NCI-H526 (cell line): ENCODE data around the gene IYD.

Source experiments
- DNase-seq, 2 experiments: peaks; one replicate each; lab custom pipeline; 2025; lab: John Stamatoyannopoulos, UW

IYD gene, protein sequence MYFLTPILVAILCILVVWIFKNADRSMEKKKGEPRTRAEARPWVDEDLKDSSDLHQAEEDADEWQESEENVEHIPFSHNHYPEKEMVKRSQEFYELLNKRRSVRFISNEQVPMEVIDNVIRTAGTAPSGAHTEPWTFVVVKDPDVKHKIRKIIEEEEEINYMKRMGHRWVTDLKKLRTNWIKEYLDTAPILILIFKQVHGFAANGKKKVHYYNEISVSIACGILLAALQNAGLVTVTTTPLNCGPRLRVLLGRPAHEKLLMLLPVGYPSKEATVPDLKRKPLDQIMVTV

GRCh38 chr6:150368762-150369161 lies at the start of gene IYD:
TSS of gene IYD (plus strand) at chr6:150369012. CDS start at chr6:150369032, 20 bp downstream.
- no peak for DNase-seq

GRCh38 chr6:150319924-150320323 lies 48.9 kb upstream of the IYD start:
- DNase-seq = no peak

GRCh38 chr6:150320442-150320841 lies 48.4 kb upstream of the IYD start:
- DNase-seq = no peak

- no peak for DNase-seq
Observed at GRCh38 chr6:150322466-150322871, 46.3 kb upstream of the IYD start.

DNA sequence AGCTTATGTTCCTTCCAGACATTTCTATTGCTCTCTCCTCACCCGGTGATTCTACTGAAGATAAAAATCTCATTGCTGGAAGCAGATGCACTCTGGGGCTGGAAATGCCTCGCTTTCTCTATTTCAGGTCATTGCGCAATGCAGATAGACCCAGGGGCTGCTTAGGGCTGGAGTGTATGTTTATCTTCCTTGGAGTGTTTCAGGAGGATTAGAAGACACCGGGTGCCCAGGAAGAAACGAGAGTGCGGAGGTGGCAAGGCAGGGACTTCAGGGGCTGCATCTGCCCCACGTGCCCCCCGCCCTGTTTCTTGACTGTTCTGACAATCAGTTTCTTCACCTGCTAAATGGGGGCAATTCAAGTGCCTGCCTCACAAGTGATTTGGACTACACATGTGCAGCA lies 45.6 kb upstream of the IYD start:
- DNase-seq = no peak

GRCh38 chr6:150324044-150324443 lies 44.8 kb upstream of the IYD start:
- no peak for DNase-seq

- DNase-seq = no peak
Observed at GRCh38 chr6:150325066-150325772, 43.6 kb upstream of the IYD start.

DNA sequence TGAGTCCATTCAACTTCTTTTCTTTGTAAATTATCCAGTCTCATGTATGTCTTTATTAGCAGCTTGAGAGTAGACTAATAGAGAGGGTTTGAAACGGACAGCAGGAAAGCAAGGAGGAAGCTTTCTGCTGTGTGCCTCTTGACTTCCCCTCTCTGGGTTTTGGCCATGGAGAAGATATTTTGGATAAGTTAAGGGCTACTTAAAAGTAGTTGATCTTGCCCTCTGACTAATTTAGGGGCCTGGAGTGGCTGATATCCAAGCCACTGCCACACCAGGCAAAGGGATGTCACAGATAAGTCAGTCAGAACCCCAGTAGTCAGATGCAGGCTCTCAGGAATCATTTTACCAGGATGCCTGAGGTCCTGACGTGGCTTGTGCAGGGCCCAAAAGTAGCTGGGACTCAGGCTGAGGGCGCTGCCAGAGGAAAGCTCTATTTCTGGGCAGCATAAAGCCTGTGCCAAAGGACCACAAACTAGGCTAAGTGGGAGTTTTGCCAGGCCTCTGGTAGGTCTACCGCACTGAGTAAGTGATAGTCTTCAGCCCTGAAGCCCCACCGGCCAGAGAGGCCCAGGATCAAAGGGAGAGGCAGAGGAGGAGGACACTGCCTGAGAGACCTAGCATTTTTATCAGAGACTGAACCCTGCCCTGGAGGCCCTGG lies 41.6 kb upstream of the IYD start:
- DNase-seq = no peak

DNA sequence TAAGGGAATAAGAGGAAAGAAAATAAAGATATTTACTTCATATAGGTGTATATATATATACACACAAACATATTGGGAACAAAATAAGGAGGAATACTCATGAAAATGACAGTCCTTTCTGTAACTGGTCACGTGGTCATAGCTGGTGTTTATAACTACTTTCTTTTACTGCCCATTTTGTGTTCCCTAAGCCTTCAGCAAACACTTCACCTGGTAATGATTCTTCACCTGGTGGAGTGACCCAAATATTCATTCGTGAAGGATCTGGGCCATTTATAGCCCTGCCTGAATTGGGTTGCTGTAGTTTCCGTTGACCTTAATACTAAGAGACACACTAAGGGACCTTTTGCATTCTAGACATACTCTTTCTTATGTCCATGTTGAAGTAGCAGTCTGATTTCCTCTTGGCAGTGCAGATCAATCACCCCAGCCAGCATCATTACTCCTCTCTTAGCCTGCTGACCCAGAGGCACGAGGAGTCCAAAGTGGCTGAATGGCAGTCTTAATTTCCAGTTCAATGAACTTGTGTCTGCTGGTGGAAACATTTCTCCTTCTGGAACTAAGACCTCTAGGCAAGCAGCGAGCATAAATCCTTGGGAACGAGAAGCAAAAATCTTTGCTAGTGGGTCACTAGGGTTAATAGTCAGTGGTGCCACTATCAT lies 39.9 kb upstream of the IYD start:
- no peak for DNase-seq

DNA sequence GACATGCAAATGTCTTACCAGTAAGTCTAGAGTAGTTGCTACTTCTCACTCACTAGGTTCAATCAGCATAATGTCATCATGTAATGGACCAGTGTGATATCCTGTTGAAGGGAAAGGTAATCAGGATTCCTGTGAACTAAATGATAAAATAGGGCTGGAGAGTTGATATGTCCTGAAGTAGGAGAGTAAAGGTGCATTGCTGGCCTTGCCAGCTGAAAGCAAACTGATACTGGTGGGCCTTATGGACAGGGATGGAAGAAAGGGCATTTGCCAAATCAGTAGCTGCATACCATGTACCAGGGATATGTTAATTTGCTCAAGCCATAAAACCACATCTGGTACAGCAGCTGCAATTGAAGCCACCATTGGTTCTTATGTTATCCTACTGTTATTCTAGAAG lies 37.5 kb upstream of the IYD start:
- no peak for DNase-seq

DNA sequence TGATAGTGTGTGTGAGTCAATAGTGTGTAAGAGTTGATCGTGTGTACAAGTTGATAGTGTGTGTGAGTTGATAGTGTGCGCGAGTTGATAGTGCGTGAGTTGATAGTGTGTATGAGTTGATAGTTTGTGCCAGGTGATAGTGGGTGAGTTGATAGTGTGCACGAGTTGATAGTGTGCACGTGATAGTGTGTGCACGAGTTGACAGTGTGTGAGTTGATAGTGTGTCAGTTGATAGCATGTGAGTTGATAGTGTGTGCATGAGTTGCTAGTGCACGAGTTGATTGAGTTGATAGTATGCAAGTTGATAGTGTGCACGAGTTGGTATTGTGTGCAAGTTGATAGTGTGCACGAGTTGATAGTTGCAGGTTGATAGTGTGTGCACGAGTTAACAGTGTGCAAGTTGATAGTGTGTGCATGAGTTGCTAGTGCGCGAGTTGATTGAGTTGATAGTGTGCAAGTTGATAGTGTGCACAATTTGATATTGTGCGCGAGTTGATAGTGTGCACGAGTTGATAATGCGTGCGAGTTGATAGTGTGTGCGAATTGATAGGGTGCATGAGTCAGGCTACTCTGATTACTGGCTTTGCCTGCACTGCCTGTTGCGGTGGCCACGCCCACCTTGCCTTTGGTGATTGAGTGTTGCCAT lies 35.8 kb upstream of the IYD start:
- no peak for DNase-seq

GRCh38 chr6:150333585-150333941 lies 35.2 kb upstream of the IYD start:
- no peak for DNase-seq

GRCh38 chr6:150334790-150335783 lies 33.7 kb upstream of the IYD start:
- peak; percentile 44 to 61 for DNase-seq

GRCh38 chr6:150336299-150336698 lies 32.5 kb upstream of the IYD start:
- peak in 1 of 2 experiments; percentile 34 for DNase-seq

DNA sequence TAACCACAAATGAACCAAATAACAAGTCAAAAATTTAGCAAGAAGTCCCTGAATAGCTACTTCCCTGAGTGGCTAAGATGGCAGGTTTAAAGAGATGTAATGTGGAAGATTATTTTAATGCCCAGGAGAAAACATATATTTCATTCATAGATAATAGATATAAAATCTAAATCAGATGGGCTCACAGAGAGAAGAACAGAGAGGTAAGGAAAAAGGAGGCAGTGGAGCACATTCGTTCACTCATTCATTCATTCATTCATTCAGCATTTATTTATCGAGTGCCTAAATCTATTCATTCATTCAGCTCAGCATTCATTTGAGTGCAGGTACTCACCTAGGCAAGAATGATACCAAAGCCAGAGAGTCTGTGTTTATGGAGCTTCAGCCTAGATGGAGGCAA lies 32.1 kb upstream of the IYD start:
- DNase-seq = no peak

GRCh38 chr6:150342126-150342525 lies 26.7 kb upstream of the IYD start:
- no peak for DNase-seq

DNA sequence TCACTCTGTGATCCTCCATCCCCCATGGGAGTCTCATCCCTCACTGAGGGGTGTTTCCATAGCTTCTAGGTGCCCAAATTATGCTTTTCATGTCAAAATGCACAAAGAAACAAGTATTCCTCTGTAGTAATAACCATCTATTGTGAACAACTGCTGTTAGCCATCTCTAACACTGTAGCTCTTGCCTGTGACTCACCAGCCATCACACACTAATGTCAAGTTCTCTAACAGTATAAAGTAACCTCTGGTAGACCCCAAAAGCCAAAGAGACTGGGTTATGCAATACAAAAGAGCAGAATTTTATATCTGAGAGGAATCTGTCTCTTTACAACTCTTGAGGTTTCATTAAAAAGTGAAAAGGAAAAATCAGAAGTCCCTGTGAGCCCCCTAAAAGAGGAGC lies 25.4 kb upstream of the IYD start:
- DNase-seq = no peak

DNA sequence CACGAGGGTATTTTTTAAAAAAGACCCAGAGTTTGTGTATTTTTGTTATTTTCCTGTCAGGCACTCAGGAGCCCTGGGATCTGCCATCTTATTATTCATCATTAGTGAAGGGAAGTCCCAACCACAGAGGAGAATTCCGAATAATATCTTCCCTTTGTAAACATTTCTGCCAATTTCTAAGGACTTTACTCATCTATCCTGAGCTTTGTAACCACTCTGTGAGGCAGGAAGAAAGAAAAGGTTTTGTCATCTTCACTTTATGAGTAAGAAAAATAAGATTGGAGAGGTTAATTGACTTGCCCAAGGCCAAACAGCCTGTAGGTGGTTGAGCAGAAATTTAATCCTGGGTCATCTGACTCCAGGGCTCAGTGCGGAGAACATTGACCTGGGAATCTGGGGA lies 23.0 kb upstream of the IYD start:
- DNase-seq = no peak

DNA sequence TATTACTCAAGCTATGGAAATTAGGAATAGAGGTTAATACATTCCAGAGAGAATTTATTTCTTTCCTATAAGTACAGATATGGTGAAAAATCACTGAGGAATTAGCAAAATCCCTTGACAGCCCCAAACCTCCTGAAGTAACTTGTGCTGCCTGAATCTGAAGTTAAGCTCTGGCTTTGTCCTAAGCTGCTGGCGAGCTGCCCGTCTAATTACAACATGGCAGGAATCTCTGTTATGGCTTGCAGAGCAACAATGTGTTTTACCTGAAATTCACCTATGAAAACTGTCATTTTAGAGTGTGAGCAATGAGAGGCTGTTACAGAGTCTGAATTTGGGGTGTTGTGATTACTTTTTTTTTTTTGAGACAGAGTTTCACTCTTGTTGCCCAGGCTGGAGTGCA lies 22.5 kb upstream of the IYD start:
- no peak for DNase-seq

GRCh38 chr6:150347845-150348244 lies 21.0 kb upstream of the IYD start:
- no peak for DNase-seq

- DNase-seq = no peak
Observed at GRCh38 chr6:150349546-150349945, 19.3 kb upstream of the IYD start.
